GM12875 (cell line): ENCODE data around the gene CACNA1C.

Experiments used
- H3K4me3 ChIP-seq: one replicate; pipeline ENCODE4 v1.5.1; 2011; ENCODE audit warnings: low read depth, low read length, control low read depth
- CTCF ChIP-seq: IDR thresholded peaks from 2 replicates; pipeline ENCODE4 v1.5.1; 2011; ENCODE audit warnings: low read depth, mild to moderate bottlenecking, control low read depth, inconsistent platforms, low read length, moderate library complexity, borderline replicate concordance; ENCODE audit not compliant: insufficient read depth

Gene CACNA1C

GRCh38 chr12:2242216-2242615, 189.4 kb downstream of the CACNA1C start:
- TF ChIP-seq CTCF = no peak
- H3K4me3 ChIP-seq = no peak overlapping the region

GRCh38 chr12:2242816-2243215, 190.0 kb downstream of the CACNA1C start:
- no peak overlapping the region for H3K4me3 ChIP-seq
- TF ChIP-seq CTCF = no peak

GRCh38 chr12:2243275-2243674, 190.5 kb downstream of the CACNA1C start:
- H3K4me3 ChIP-seq = no peak overlapping the region
- TF ChIP-seq CTCF = no peak

GRCh38 chr12:2244013-2244861, 191.4 kb downstream of the CACNA1C start:
- no peak overlapping the region for H3K4me3 ChIP-seq
- no peak for TF ChIP-seq CTCF

GRCh38 chr12:2246358-2246757, 193.6 kb downstream of the CACNA1C start:
- H3K4me3 ChIP-seq = no peak overlapping the region
- TF ChIP-seq CTCF = no peak

- H3K4me3 ChIP-seq = no peak overlapping the region
These were observed 194.3 kb downstream of the CACNA1C start for GRCh38 chr12:2247120-2247519.

More at GRCh38 chr12:2247120-2247519, 194.3 kb downstream of the CACNA1C start:
- no peak for TF ChIP-seq CTCF
